WI38 (cell line): Measurements from ENCODE around the gene FCRL5.

Experiments
- H3K4me3 ChIP-seq: 2 replicates; pipeline ENCODE4 v1.5.1; 2011; ENCODE audit warnings: low read depth, mild to moderate bottlenecking, control low read depth, low read length
- CTCF ChIP-seq: IDR thresholded peaks from 2 replicates; pipeline ENCODE4 v1.5.1; 2012; ENCODE audit warnings: low read depth, mild to moderate bottlenecking, control low read depth, low read length

FCRL5 gene

GRCh38 chr1:157551694-157552693, at the start of gene FCRL5:
Gene FCRL5 (minus strand): TSS chr1:157552515. CDS start chr1:157552362, 153 bp downstream.
- no peak within 1 kb of the TSS for H3K4me3 ChIP-seq

GRCh38 chr1:157600236-157600635, 47.9 kb upstream of the FCRL5 start:
- TF ChIP-seq CTCF, result no peak
- H3K4me3 ChIP-seq, result no peak overlapping the region

More at GRCh38 chr1:157551694-157552693, at the start of gene FCRL5:
- TF ChIP-seq CTCF, result no peak

- no peak within 1 kb of the TSS for H3K4me3 ChIP-seq
- TF ChIP-seq CTCF, result no peak
Observed at GRCh38 chr1:157597959-157598667, 45.8 kb upstream of the FCRL5 start, which contains the start of gene FCRL4. Gene FCRL4 (minus strand): TSS chr1:157598085. CDS start chr1:157597944, 141 bp downstream.

- no peak for TF ChIP-seq CTCF
- no peak overlapping the region for H3K4me3 ChIP-seq
Observed at GRCh38 chr1:157596384-157596783, 44.1 kb upstream of the FCRL5 start.

GRCh38 chr1:157595356-157595755, 43.0 kb upstream of the FCRL5 start:
- no peak for TF ChIP-seq CTCF
- H3K4me3 ChIP-seq, result no peak overlapping the region

- no peak for TF ChIP-seq CTCF
- H3K4me3 ChIP-seq, result no peak overlapping the region
Observed at GRCh38 chr1:157585984-157586383, 33.7 kb upstream of the FCRL5 start.
